GM12891 (cell line): ENCODE results near the gene ZNF594.

Source experiments
- PAX5 ChIP-seq: IDR thresholded peaks from 2 replicates; pipeline ENCODE4 v1.6.1; 2011; ENCODE audit warnings: low read length, moderate library complexity, mild to moderate bottlenecking; ENCODE audit not compliant: insufficient read depth, severe bottlenecking
- POLR2A ChIP-seq: IDR thresholded peaks from 2 replicates; pipeline ENCODE4 v1.6.1; 2011; ENCODE audit warnings: low read depth, low read length, control low read depth
- POLR2AphosphoS5 ChIP-seq: IDR thresholded peaks from 2 replicates; pipeline ENCODE4 v1.6.1; 2011; ENCODE audit warnings: low read depth, low read length, control low read depth
- TAF1 ChIP-seq: IDR thresholded peaks from 2 replicates; pipeline ENCODE4 v1.6.1; 2011; ENCODE audit warnings: low read depth, low read length, control low read depth

GRCh38 chr17:5181509-5182305 lies 10.0 kb downstream of the ZNF594 start:
- TF ChIP-seq POLR2AphosphoS5 (no peak), POLR2A (no peak), TAF1 (no peak), PAX5 (no peak)
